CD14-positive monocyte (primary cell): ENCODE measurements around the gene SLC66A1. TPM values are rescaled to one million over a fixed set of nuclear protein-coding genes. Genes with fewer than 3 reads are reported as not detected.
"Not testable (repeated sequence)": the region's sequence is repeated elsewhere in the genome, so short reads cannot be mapped to it uniquely, and the experiment has no call there.

Experiments used
- DNase-seq, 3 donors: peaks; one replicate each; pipeline ENCODE4 v3.0.0-alpha.2; 2011 to 2022
- H2AFZ ChIP-seq: 2 replicates; pipeline ENCODE4 v1.6.0; 2012; ENCODE audit warnings: mild to moderate bottlenecking, low read depth, low read length, inconsistent platforms; ENCODE audit not compliant: insufficient read depth, poor library complexity, severe bottlenecking
- H3K27ac ChIP-seq, 2 donors: 1 replicate in 1 of 2; 2 replicates in 1 of 2; pipeline ENCODE4 v1.5.1; 2012 to 2013; ENCODE audit warnings: low read length in 2 of 2, control low read depth in 1 of 2, inconsistent platforms in 1 of 2, low read depth in 1 of 2, mild to moderate bottlenecking in 1 of 2
- H3K27me3 ChIP-seq, 2 donors: one replicate each; pipeline versions ENCODE4 v1.6.0 to v1.6.1; 2011 to 2013; ENCODE audit warnings: low read length in 2 of 2; ENCODE audit not compliant: control insufficient read depth in 2 of 2, insufficient read depth in 2 of 2
- H3K36me3 ChIP-seq, 2 donors: replicated peaks in 1 of 2; 1 replicate in 1 of 2; 2 replicates in 1 of 2; pipeline versions ENCODE4 v1.5.1 to v1.6.1; 2012 to 2013; ENCODE audit warnings: low read length in 2 of 2, control low read depth in 1 of 2, inconsistent platforms in 1 of 2, mild to moderate bottlenecking in 1 of 2; ENCODE audit not compliant: insufficient read depth in 2 of 2, control insufficient read depth in 1 of 2
- H3K4me1 ChIP-seq, 2 donors: 1 replicate in 1 of 2; 2 replicates in 1 of 2; pipeline versions ENCODE4 v1.5.1 to v1.6.1; 2012 to 2013; ENCODE audit warnings: low read length in 2 of 2, control low read depth in 1 of 2, inconsistent platforms in 1 of 2, mild to moderate bottlenecking in 1 of 2, moderate library complexity in 1 of 2; ENCODE audit not compliant: insufficient read depth in 2 of 2, control insufficient read depth in 1 of 2
- H3K4me2 ChIP-seq: replicated peaks from 2 replicates; pipeline ENCODE3; 2012; ENCODE audit warnings: low read length, moderate library complexity, mild to moderate bottlenecking; ENCODE audit not compliant: poor library complexity, severe bottlenecking; ENCODE audit errors: extremely low read depth
- H3K4me3 ChIP-seq, 3 experiments: fragments of 200-600 bp in 1 of 3; sonication (generic) in 1 of 3; replicated peaks in 1 of 3; 1 replicate in 2 of 3; 2 replicates in 1 of 3; pipeline ENCODE4 v1.5.1; 2011 to 2013; ENCODE audit warnings: low read length in 3 of 3, mild to moderate bottlenecking in 3 of 3, control low read depth in 2 of 3, low read depth in 2 of 3, inconsistent platforms in 1 of 3, moderate library complexity in 1 of 3
- H3K79me2 ChIP-seq: 2 replicates; pipeline ENCODE4 v1.6.0; 2012; ENCODE audit warnings: mild to moderate bottlenecking, control low read depth, inconsistent platforms, low read length, moderate library complexity; ENCODE audit not compliant: insufficient read depth
- H3K9ac ChIP-seq: 2 replicates; pipeline ENCODE4 v1.6.0; 2017; ENCODE audit warnings: low read length, mild to moderate bottlenecking; ENCODE audit not compliant: insufficient read depth, poor library complexity, severe bottlenecking
- H3K9me3 ChIP-seq, 2 donors: replicated peaks in 1 of 2; 1 replicate in 1 of 2; 2 replicates in 1 of 2; pipeline versions ENCODE4 v1.5.1 to v1.6.1; 2012 to 2013; ENCODE audit warnings: low read length in 2 of 2, control low read depth in 1 of 2; ENCODE audit not compliant: control insufficient read depth in 1 of 2, insufficient read depth in 1 of 2
- H4K20me1 ChIP-seq: 2 replicates; pipeline ENCODE4 v1.6.0; 2012; ENCODE audit warnings: mild to moderate bottlenecking, low read length, control low read depth, moderate library complexity; ENCODE audit not compliant: insufficient read depth
- H3K27ac Mint-ChIP-seq, 7 donors: one replicate each; pipeline ENCODE4 v1.8.0; 2020; ENCODE audit warnings: mild to moderate bottlenecking in 7 of 7, mixed read lengths in 7 of 7, moderate library complexity in 6 of 7, inconsistent platforms in 2 of 7
- H3K27me3 Mint-ChIP-seq, 3 donors: one replicate each; pipeline ENCODE4 v1.8.0; 2021 to 2022; ENCODE audit warnings: low read depth in 3 of 3, mild to moderate bottlenecking in 3 of 3, mixed read lengths in 3 of 3, moderate library complexity in 3 of 3, inconsistent platforms in 1 of 3
- H3K36me3 Mint-ChIP-seq, 2 donors: one replicate each; pipeline ENCODE4 v1.8.0; 2020; ENCODE audit warnings: mixed read lengths in 2 of 2, inconsistent platforms in 1 of 2, mild to moderate bottlenecking in 1 of 2
- H3K4me1 Mint-ChIP-seq: one replicate; pipeline ENCODE4 v1.8.0; 2020; ENCODE audit warnings: mild to moderate bottlenecking, mixed read lengths
- H3K4me3 Mint-ChIP-seq, 2 donors: one replicate each; pipeline ENCODE4 v1.8.0; 2020; ENCODE audit warnings: mild to moderate bottlenecking in 2 of 2, mixed read lengths in 2 of 2, moderate library complexity in 1 of 2
- H3K9me3 Mint-ChIP-seq, 7 donors: one replicate each; pipeline ENCODE4 v1.8.0; 2020 to 2022; ENCODE audit warnings: mixed read lengths in 7 of 7, mild to moderate bottlenecking in 6 of 7, moderate library complexity in 6 of 7, inconsistent platforms in 2 of 7
- WGBS: methylation state at CpG from one replicate; pipeline ENCODE4 v1.1.5; 2013; ENCODE audit warnings: missing lambda C conversion rate; ENCODE audit not compliant: insufficient coverage; 5-methylcytosine and 5-hydroxymethylcytosine counted together
- intact Hi-C, 2 donors: fragments of 100-400 bp; cut with micrococcal nuclease; formaldehyde crosslinking; loops; one replicate each; pipeline versions ENCODE4 v1.15.0 to v1.15.1; 2023
- polyA plus RNA-seq, 3 donors: library from polyadenylated mRNA; depleted of rRNA in 1 of 3; unstranded in 2 of 3; stranded (reverse) in 1 of 3; fragments of 300-500 nt in 2 of 3; fragments of >200 nt in 1 of 3; fragmentation: Illumina TruSeq in 2 of 3; gene quantifications; 1 replicate in 2 of 3; 2 replicates in 1 of 3; pipeline ENCODE4 v1.2.3, GENCODE V29; 2012 to 2021
- TF ChIP-seq, protein P1 (sequence below): fragments of 200-600 bp; IDR thresholded peaks from one replicate; pipeline ENCODE4 v1.8.0; 2022; ENCODE audit warnings: antibody characterized with exemption, mild to moderate bottlenecking

Gene SLC66A1
- polyA plus RNA-seq, 3 donors = 9.1 to 21.1 (median 9.7) TPM

DNA sequence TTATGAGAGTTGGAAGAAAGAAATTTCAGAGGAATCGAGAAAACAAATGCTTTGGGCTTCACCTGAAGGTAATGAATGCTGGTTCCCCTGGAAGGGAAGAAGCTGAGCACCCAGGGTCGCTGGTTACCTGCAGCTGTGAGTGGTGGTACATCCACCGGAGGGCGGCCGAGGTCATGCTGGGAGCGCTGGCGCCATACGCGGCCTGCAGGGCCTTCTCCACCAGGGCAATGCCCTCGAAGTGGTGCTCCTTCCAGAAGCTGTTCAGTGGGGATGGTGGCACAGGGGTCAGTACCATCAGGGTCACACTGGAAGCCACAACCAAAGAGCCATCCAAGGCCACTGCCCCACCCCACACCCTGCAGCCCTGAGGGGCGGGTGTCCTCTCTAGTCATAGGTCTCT is 43.7 kb upstream of the SLC66A1 start:
- H3K9me3 ChIP-seq = no peaks in the 10 kb centered on the region
- no peak overlapping the region for H3K9ac ChIP-seq
- 80% methylated on average over 11 of the region's 11 CpGs for WGBS
- H3K27ac ChIP-seq = no peak overlapping the region
- no peak for DNase-seq
- TF ChIP-seq, protein P1, sequence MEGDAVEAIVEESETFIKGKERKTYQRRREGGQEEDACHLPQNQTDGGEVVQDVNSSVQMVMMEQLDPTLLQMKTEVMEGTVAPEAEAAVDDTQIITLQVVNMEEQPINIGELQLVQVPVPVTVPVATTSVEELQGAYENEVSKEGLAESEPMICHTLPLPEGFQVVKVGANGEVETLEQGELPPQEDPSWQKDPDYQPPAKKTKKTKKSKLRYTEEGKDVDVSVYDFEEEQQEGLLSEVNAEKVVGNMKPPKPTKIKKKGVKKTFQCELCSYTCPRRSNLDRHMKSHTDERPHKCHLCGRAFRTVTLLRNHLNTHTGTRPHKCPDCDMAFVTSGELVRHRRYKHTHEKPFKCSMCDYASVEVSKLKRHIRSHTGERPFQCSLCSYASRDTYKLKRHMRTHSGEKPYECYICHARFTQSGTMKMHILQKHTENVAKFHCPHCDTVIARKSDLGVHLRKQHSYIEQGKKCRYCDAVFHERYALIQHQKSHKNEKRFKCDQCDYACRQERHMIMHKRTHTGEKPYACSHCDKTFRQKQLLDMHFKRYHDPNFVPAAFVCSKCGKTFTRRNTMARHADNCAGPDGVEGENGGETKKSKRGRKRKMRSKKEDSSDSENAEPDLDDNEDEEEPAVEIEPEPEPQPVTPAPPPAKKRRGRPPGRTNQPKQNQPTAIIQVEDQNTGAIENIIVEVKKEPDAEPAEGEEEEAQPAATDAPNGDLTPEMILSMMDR = no peak
- no peak overlapping the region for H3K4me3 ChIP-seq
- H3K4me2 ChIP-seq = no peak overlapping the region
- Mint-ChIP-seq H3K27me3 (peaks cover 9 to 15% (median 11%) of the 10 kb centered on the region in 3 donors), H3K9me3 (peaks cover 0 to 3% (median 2%) of the 10 kb centered on the region in 7 donors), H3K27ac (no peak overlapping the region), H3K36me3 (peaks cover 0 to 1% of the 10 kb centered on the region in 2 donors), H3K4me1 (no peaks in the 10 kb centered on the region), H3K4me3 (no peak overlapping the region)
- H3K79me2 ChIP-seq = no peaks in the 10 kb centered on the region
- no peaks in the 10 kb centered on the region for H3K4me1 ChIP-seq
- no peak overlapping the region for H2AFZ ChIP-seq
- H4K20me1 ChIP-seq = no peaks in the 10 kb centered on the region
- H3K36me3 ChIP-seq = no peaks in the 10 kb centered on the region
- intact Hi-C loops = no loop called here
- H3K27me3 ChIP-seq = peaks cover 0 to 6% of the 10 kb centered on the region in 2 donors

DNA sequence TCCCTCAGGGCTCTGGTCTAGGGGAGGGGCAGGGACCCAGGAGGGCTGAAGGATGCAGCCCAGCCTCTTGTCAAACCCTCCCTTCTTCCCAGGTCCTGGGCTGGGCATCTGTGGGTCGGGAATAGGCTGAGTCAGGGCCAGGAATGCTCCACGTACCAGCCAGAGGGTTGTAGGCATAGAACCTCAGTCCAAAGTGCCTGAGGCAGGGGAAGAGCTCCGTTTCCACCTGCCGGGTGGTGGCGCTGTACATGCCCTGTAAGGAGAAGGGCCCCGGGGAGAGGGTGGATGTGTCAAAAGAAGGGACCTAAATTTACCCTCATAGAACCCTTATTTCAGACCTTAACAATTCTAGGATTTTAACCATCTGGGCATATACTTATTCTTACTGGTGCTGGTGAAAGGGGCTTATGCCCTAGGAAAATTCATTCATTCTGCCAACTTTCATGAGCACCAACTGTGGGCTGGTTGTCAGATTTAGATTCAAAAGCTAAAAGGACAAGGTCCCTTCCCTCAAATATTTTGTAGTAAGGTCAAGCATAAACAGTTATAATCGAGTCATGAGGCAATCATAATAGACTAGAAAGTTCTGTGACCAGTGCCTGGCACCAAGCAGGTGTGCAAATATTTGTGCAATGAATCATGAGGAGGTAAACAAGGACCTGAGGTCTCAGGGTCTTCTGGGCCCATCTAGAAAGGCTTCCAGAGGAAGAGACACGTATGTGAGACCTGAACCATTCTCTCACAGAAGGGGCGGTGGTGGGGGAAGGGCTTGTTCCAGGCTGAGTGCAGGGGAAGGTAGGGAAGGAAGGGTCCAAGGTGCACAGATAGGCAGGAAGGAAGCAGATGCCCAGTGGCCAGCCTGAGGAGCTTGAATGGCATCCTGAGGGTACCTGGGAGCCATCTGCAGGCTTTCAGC is 42.4 kb upstream of the SLC66A1 start:
- H3K36me3 Mint-ChIP-seq, H3K9ac ChIP-seq, H3K9me3 Mint-ChIP-seq, H2AFZ ChIP-seq, H3K79me2 ChIP-seq, H3K27ac Mint-ChIP-seq, H3K4me2 ChIP-seq, H4K20me1 ChIP-seq, H3K4me3 ChIP-seq, H3K36me3 ChIP-seq, H3K9me3 ChIP-seq, H3K4me3 Mint-ChIP-seq, DNase-seq, intact Hi-C loops, H3K27ac ChIP-seq, H3K4me1 Mint-ChIP-seq, H3K4me1 ChIP-seq: not testable (repeated sequence)
- no CpG with 5 or more reads among the region's 9 CpGs for WGBS
- peaks cover 18 to 27% (median 21%) of the 10 kb centered on the region in 3 donors for H3K27me3 Mint-ChIP-seq
- H3K27me3 ChIP-seq = peaks cover 5 to 16% of the 10 kb centered on the region in 2 donors

DNA sequence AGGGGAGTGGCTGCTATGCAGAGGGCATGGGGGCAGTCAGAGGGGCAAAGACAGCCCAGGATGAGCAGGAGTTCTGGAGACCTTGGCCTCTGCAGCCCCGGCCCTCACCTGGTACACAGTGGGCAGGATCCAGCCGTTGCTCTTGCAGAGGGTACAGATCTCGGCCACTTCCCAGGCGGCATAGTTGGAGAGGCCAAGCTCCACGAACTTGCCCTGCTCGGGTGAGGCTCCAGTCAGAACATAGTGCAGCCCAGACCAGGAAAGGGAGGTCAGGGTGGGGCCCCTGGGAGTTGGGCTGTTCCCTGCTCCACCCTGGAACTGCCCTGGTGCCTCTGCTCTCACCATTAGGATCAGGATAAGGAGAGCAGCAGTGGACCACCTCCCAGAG is 41.8 kb upstream of the SLC66A1 start:
- 83% methylated on average over 6 of the region's 6 CpGs for WGBS
- DNase-seq, H3K4me3 ChIP-seq, H3K27ac Mint-ChIP-seq, H4K20me1 ChIP-seq, H2AFZ ChIP-seq, H3K36me3 ChIP-seq, H3K36me3 Mint-ChIP-seq, H3K9ac ChIP-seq, H3K79me2 ChIP-seq, H3K4me1 ChIP-seq, H3K4me2 ChIP-seq, H3K27ac ChIP-seq, H3K4me3 Mint-ChIP-seq, intact Hi-C loops, H3K4me1 Mint-ChIP-seq: not testable (repeated sequence)
- peaks cover 23 to 31% (median 27%) of the 10 kb centered on the region in 3 donors for H3K27me3 Mint-ChIP-seq
- Histone ChIP-seq H3K9me3 (peaks cover 6 to 12% of the 10 kb centered on the region in 2 donors), H3K27me3 (peaks cover 7 to 21% of the 10 kb centered on the region in 2 donors)
- peaks cover 5 to 16% (median 15%) of the 10 kb centered on the region in 7 donors for H3K9me3 Mint-ChIP-seq
